GM21723 (cell line): ENCODE results near the gene RASA3.

Source experiments
- ATAC-seq: cut with Tn5 transposase; IDR thresholded peaks from one replicate; pipeline ENCODE4 v1.9.1; 2021; ENCODE audit warnings: mild to moderate bottlenecking, moderate library complexity; ENCODE audit not compliant: unreplicated experiment

RASA3 gene

GRCh38 chr13:114058051-114058867, 74.2 kb downstream of the RASA3 start:
- ATAC-seq, result no peak

- ATAC-seq, result no peak
Measured at GRCh38 chr13:114057166-114058050, 75.0 kb downstream of the RASA3 start.

- ATAC-seq, result no peak
Measured at GRCh38 chr13:114056205-114057013, 76.0 kb downstream of the RASA3 start.

GRCh38 chr13:114055766-114056165, 76.7 kb downstream of the RASA3 start:
- ATAC-seq, result no peak

- ATAC-seq, result no peak
Measured at GRCh38 chr13:114054830-114055439, 77.5 kb downstream of the RASA3 start.

- ATAC-seq, result no peak
Measured at GRCh38 chr13:114054264-114054663, 78.2 kb downstream of the RASA3 start.

GRCh38 chr13:114053026-114053425, 79.4 kb downstream of the RASA3 start:
- no peak for ATAC-seq

GRCh38 chr13:114050536-114051450, 81.6 kb downstream of the RASA3 start:
- ATAC-seq, result no peak

GRCh38 chr13:114049626-114050101, 82.8 kb downstream of the RASA3 start:
- ATAC-seq, result no peak

- ATAC-seq, result peak; percentile 47
Measured at GRCh38 chr13:114049026-114049425, 83.4 kb downstream of the RASA3 start.

GRCh38 chr13:114048443-114048842, 84.0 kb downstream of the RASA3 start:
- no peak for ATAC-seq

GRCh38 chr13:114047358-114047881, 85.0 kb downstream of the RASA3 start:
- peak; percentile 92 for ATAC-seq

GRCh38 chr13:114046431-114046975, 85.9 kb downstream of the RASA3 start:
- no peak for ATAC-seq

GRCh38 chr13:114045113-114045735, 87.2 kb downstream of the RASA3 start:
- no peak for ATAC-seq

GRCh38 chr13:114044486-114044885, 87.9 kb downstream of the RASA3 start:
- no peak for ATAC-seq

GRCh38 chr13:114043421-114044053, 88.9 kb downstream of the RASA3 start:
- ATAC-seq, result no peak

- ATAC-seq, result no peak
Measured at GRCh38 chr13:114042066-114042815, 90.2 kb downstream of the RASA3 start.
